ENCODE measurements around the gene MYBBP1A. TPM values are rescaled to one million over a fixed set of nuclear protein-coding genes. Genes with fewer than 3 reads are reported as not detected.

Gene MYBBP1A
- total and polyA plus RNA-seq, 2 of the 8 experiments (the other 6 are each of a cell fraction or from before 2014, with no cell fraction given): 46.8 to 151 TPM

DNA sequence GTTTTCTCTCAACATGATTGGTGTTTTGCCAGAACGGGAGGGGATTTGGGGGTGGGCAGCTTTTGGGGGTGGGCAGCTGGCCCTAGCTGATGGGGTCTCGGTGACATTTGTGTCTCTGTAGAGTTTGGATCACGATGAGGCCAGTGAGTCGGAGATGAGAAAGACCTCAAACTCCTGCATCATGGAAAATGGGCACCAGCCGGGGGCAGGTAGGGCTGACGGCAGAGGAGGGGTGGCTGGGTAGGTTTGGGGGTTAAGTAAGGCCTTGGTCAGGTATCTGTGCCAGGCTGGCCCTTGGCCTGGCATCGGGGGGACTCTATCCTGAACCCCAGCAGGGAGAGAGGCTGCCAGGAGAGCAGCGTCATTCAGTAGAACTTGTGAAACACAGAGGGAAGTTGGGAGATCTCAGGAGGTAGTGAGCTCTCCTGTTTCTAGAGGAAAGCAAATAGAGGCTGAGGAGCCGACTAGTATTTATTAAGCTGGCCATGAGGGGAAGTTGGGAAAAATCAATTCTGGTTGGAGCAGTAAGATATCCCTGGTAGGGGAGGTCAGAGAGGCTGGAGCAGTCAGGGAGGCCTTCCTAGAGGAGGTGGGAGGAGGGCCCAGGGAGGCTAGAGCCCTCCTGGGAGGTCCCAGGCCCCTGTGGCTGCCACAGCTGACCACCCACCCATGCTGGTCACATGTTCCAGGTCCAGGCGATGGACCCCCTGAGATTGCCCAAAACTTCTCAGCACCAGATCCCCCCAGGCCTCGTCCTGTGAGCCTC lies 37.2 kb upstream of the MYBBP1A start:
- Histone ChIP-seq H3K27me3 (replicated peaks in 1 of 4; ENCODE audit: control insufficient read depth in 3 of 4, extremely low read depth in 1 of 4, insufficient read depth in 3 of 4, low read length in 3 of 4) (no peaks in the 10 kb centered on the region), H4K91ac (replicated peaks; ENCODE audit: insufficient read length, low read length) (no peak overlapping the region), H3K18ac (ENCODE audit: extremely low read depth, low read length) (no peak overlapping the region), H2BK20ac (ENCODE audit: low read length) (no peak overlapping the region), H3K4me1 (replicated peaks in 1 of 4; ENCODE audit: control insufficient read depth in 3 of 4, insufficient read depth in 4 of 4, low read length in 3 of 4) (peaks cover 0 to 13% (median 6%) of the 10 kb centered on the region in 4 experiments; a peak in 5 of 7 replicates), H3K79me2 (ENCODE audit: control insufficient read depth in 1 of 2, insufficient read depth in 2 of 2, low read length in 2 of 2) (no peaks in the 10 kb centered on the region), H3K4me3 (ENCODE audit: extremely low read depth in 1 of 4, insufficient read depth in 2 of 4, low read depth in 3 of 4, low read length in 4 of 4) (no peak overlapping the region), H4K5ac (ENCODE audit: insufficient read length, low read depth, low read length) (no peak overlapping the region), H3K56ac (replicated peaks; ENCODE audit: insufficient read length, low read depth, low read length) (no peak overlapping the region), H3K23ac (ENCODE audit: insufficient read length) (no peak overlapping the region), H2AK5ac (ENCODE audit: low read depth, low read length) (no peak overlapping the region), H3K4me2 (ENCODE audit: insufficient read depth in 1 of 2, low read depth in 2 of 2, low read length in 2 of 2) (no peak overlapping the region), H2BK5ac (ENCODE audit: low read depth, low read length) (no peak overlapping the region; the same call in 1 of the 2 replicates), H4K20me1 (replicated peaks in 1 of 2; ENCODE audit: control insufficient read depth in 1 of 2, insufficient read depth in 2 of 2, low read length in 2 of 2) (no peaks in the 10 kb centered on the region), H3K4ac (replicated peaks; ENCODE audit: insufficient read length, low read depth, low read length) (no peak overlapping the region), H3K79me1 (ENCODE audit: low read depth, low read length) (no peaks in the 10 kb centered on the region), H4K8ac (ENCODE audit: extremely low read depth, insufficient read depth, low read length) (no peak overlapping the region), H3K36me3 (ENCODE audit: control insufficient read depth in 2 of 4, insufficient read depth in 4 of 4, low read length in 3 of 4) (no peaks in the 10 kb centered on the region), H2BK12ac (ENCODE audit: low read depth, low read length) (no peak overlapping the region), H2BK120ac (replicated peaks; ENCODE audit: low read depth, low read length) (no peak overlapping the region), H2BK15ac (ENCODE audit: low read length) (no peak overlapping the region), H3K9me3 (ENCODE audit: insufficient read depth in 2 of 2, low read depth in 1 of 2, low read length in 1 of 2) (no peaks in the 10 kb centered on the region), H3K9ac (replicated peaks in 1 of 4; ENCODE audit: extremely low read depth in 1 of 4, low read depth in 3 of 4, low read length in 3 of 4) (no peak overlapping the region), H3K27ac (ENCODE audit: low read depth, low read length) (no peak overlapping the region), H3K23me2 (ENCODE audit: low read depth, low read length) (no peaks in the 10 kb centered on the region), H2AFZ (ENCODE audit: low read length) (no peak overlapping the region), H3K14ac (ENCODE audit: insufficient read length) (no peak overlapping the region)
- FAIRE-seq (no peak), DNase-seq (ENCODE audit: low read depth in 1 of 2, low spot score in 2 of 2) (no peak)
- ChIA-PET POLR2A (ENCODE audit: partially characterized antibody) (interaction anchor here (1.9 kb wide), 1 partner anchor 11 kb away, joined by 6 read pairs; no protein-coding TSS in a partner anchor), CTCF (ENCODE audit: partially characterized antibody) (interaction anchor here (1.0 to 10.1 kb wide), 6 partner anchors 10 to 33 kb away, joined by 3 to 65 read pairs (median 15); partner anchors contain the start of gene SMTNL2)
- 88% methylated on average over 6 of the region's 11 CpGs; no CpG with 5 or more reads in 1 of the 2 experiments for WGBS, 2 experiments (ENCODE audit: extremely low coverage in 1 of 2, insufficient coverage in 1 of 2, insufficient read length in 1 of 2, insufficient replicate concordance in 2 of 2, low coverage in 1 of 2, low lambda C conversion rate in 2 of 2, missing lambda C conversion rate in 1 of 2)
- TF ChIP-seq KDM1A (IDR thresholded peaks at IDR 0.05; ENCODE audit: borderline replicate concordance, low read length) (no peak), YY1 (IDR thresholded peaks at IDR 0.05; ENCODE audit: low read depth, low read length) (no peak), MAFK (IDR thresholded peaks at IDR 0.05; ENCODE audit: low read depth, low read length) (no peak), SIRT6 (IDR thresholded peaks at IDR 0.05; ENCODE audit: low read length) (no peak), POLR2A (IDR thresholded peaks at IDR 0.05; ENCODE audit: control extremely low read depth in 1 of 2, low read depth in 2 of 2, low read length in 2 of 2) (no peak), NANOG (IDR thresholded peaks at IDR 0.05; ENCODE audit: insufficient read depth, low read depth, low read length, poor library complexity, severe bottlenecking) (no peak), ASH2L (IDR thresholded peaks at IDR 0.05; ENCODE audit: low read length) (no peak), CHD2 (IDR thresholded peaks at IDR 0.05; ENCODE audit: low read length) (no peak)
